Endothelial cell of umbilical vein (primary cell): ENCODE measurements around the gene CFAP20DC. TPM values are rescaled to one million over a fixed set of nuclear protein-coding genes. Genes with fewer than 3 reads are reported as not detected.

Experiments
- BruUV-seq: library from RNA; stranded (reverse); fragments of 400-500 nt; replicated peaks from 2 replicates; lab custom pipeline; 2021; lab: Mats Ljungman, UMichigan
- CTCF ChIA-PET: fragments of 300-600, 350-600 bp; sonication (Branson Sonifier 250); formaldehyde crosslinking; loops from one replicate; lab custom pipeline; 2021; ENCODE audit warnings: antibody characterized with exemption, inconsistent platforms; lab: Charles Lee
- POLR2A ChIA-PET: fragments of 300-600, 350-600 bp; sonication (Branson Sonifier 250); formaldehyde crosslinking; loops from one replicate; lab custom pipeline; 2021; ENCODE audit warnings: antibody characterized with exemption, inconsistent platforms; lab: Charles Lee
- DNase-seq: peaks from one replicate; pipeline ENCODE4 v3.0.0-alpha.2; 2011; ENCODE audit warnings: low read depth, low spot score
- FAIRE-seq: peaks from 2 replicates; lab custom pipeline; 2011; peaks lifted over from hg19 to GRCh38; lab: Jason Lieb, UNC
- H2AFZ ChIP-seq: 2 replicates; pipeline ENCODE4 v1.6.0; 2012; ENCODE audit warnings: low read depth, low read length, control low read depth, inconsistent platforms
- H3K27ac ChIP-seq: 2 replicates; pipeline ENCODE4 v1.5.1; 2011; ENCODE audit warnings: low read depth, mild to moderate bottlenecking, control low read depth, low read length, moderate library complexity; ENCODE audit not compliant: insufficient read depth
- H3K27me3 ChIP-seq, 2 experiments: 2 replicates each; pipeline versions ENCODE4 v1.6.0 to v1.6.1; 2011; ENCODE audit warnings: low read length in 2 of 2, mixed read lengths in 1 of 2; ENCODE audit not compliant: control insufficient read depth in 2 of 2, insufficient read depth in 2 of 2
- H3K36me3 ChIP-seq, 2 experiments: 2 replicates in 1 of 2; 3 replicates in 1 of 2; pipeline ENCODE4 v1.5.1; 2011; ENCODE audit warnings: low read length in 2 of 2, mild to moderate bottlenecking in 1 of 2, moderate library complexity in 1 of 2; ENCODE audit not compliant: control insufficient read depth in 2 of 2, insufficient read depth in 2 of 2; ENCODE audit errors: extremely low read depth in 1 of 2
- H3K4me1 ChIP-seq: 3 replicates; pipeline ENCODE4 v1.5.1; 2011; ENCODE audit warnings: mild to moderate bottlenecking, low read length; ENCODE audit not compliant: control insufficient read depth, insufficient read depth; ENCODE audit errors: extremely low read depth
- H3K4me2 ChIP-seq: 2 replicates; pipeline ENCODE4 v1.6.1; 2011; ENCODE audit warnings: low read length, control low read depth, mixed read lengths; ENCODE audit not compliant: insufficient read depth
- H3K4me3 ChIP-seq, 3 experiments: fragments of 200-600 bp in 1 of 3; sonication (generic), shearing (Covaris generic) in 1 of 3; replicated peaks in 1 of 3; 2 replicates each; pipeline ENCODE4 v1.5.1; 2011 to 2016; ENCODE audit warnings: control low read depth in 3 of 3, low read length in 3 of 3, mild to moderate bottlenecking in 2 of 3, inconsistent platforms in 1 of 3, low read depth in 1 of 3, moderate library complexity in 1 of 3; ENCODE audit not compliant: insufficient read depth in 1 of 3
- H3K79me2 ChIP-seq: 2 replicates; pipeline ENCODE4 v1.6.0; 2012; ENCODE audit warnings: low read length, inconsistent platforms; ENCODE audit not compliant: control insufficient read depth, insufficient read depth
- H3K9ac ChIP-seq: replicated peaks from 2 replicates; pipeline ENCODE3; 2011; ENCODE audit warnings: low read length, control low read depth; ENCODE audit not compliant: insufficient read depth; ENCODE audit errors: extremely low read depth
- H3K9me1 ChIP-seq: replicated peaks from 3 replicates; pipeline ENCODE4 v1.6.0; 2011; ENCODE audit warnings: mild to moderate bottlenecking, low read length; ENCODE audit not compliant: control insufficient read depth, insufficient read depth; ENCODE audit errors: extremely low read depth
- H3K9me3 ChIP-seq: replicated peaks from 2 replicates; pipeline ENCODE4 v1.5.1; 2012; ENCODE audit warnings: low read length, inconsistent platforms; ENCODE audit not compliant: control insufficient read depth, insufficient read depth
- H4K20me1 ChIP-seq: replicated peaks from 2 replicates; pipeline ENCODE3; 2011; ENCODE audit warnings: mild to moderate bottlenecking, low read length; ENCODE audit not compliant: control insufficient read depth, insufficient read depth; ENCODE audit errors: extremely low read depth
- CTCF ChIP-seq, 2 donors: IDR thresholded peaks; 1 replicate in 1 of 2; 2 replicates in 1 of 2; pipeline ENCODE4 v1.5.1; 2011; ENCODE audit warnings: low read length in 2 of 2, mild to moderate bottlenecking in 2 of 2, moderate library complexity in 2 of 2, control low read depth in 1 of 2, inconsistent platforms in 1 of 2, low read depth in 1 of 2; ENCODE audit not compliant: insufficient read depth in 1 of 2; ENCODE audit errors: extremely low read depth in 1 of 2
- EZH2 ChIP-seq: IDR thresholded peaks from 2 replicates; pipeline ENCODE4 v1.6.1; 2012; ENCODE audit warnings: borderline replicate concordance, low read depth, mild to moderate bottlenecking, moderate library complexity, low read length, inconsistent platforms; ENCODE audit not compliant: severe bottlenecking
- FOS ChIP-seq: IDR thresholded peaks from 2 replicates; pipeline ENCODE4 v1.6.1; 2011; ENCODE audit warnings: mild to moderate bottlenecking, low read length, moderate library complexity, borderline replicate concordance; ENCODE audit not compliant: insufficient read depth
- GATA2 ChIP-seq: IDR thresholded peaks from 2 replicates; pipeline ENCODE4 v1.7.0; 2011; ENCODE audit warnings: low read depth, mild to moderate bottlenecking, moderate library complexity, mixed read lengths, low read length; ENCODE audit not compliant: insufficient read length, insufficient read depth
- JUN ChIP-seq: IDR thresholded peaks from 2 replicates; pipeline ENCODE4 v1.6.1; 2011; ENCODE audit warnings: borderline replicate concordance, low read depth; ENCODE audit not compliant: insufficient read length, insufficient read depth
- MAX ChIP-seq: IDR thresholded peaks from 2 replicates; pipeline ENCODE4 v1.6.1; 2011; ENCODE audit not compliant: insufficient read depth, insufficient read length
- MYC ChIP-seq: IDR thresholded peaks from one replicate; pipeline ENCODE4 v1.6.1; 2011; ENCODE audit warnings: mild to moderate bottlenecking, low read depth, low read length
- POLR2A ChIP-seq: IDR thresholded peaks from 2 replicates; pipeline ENCODE4 v1.6.1; 2012; ENCODE audit warnings: low read depth, mild to moderate bottlenecking, control low read depth, low read length
- POLR2AphosphoS5 ChIP-seq: IDR thresholded peaks from 2 replicates; pipeline ENCODE4 v1.6.1; 2012; ENCODE audit warnings: low read depth, mild to moderate bottlenecking, control low read depth, low read length, moderate library complexity; ENCODE audit not compliant: insufficient read depth
- dilution Hi-C: fragments of 300-500 bp; cut with MboI; formaldehyde crosslinking; loops from one replicate; pipeline ENCODE4 v1.15.0; 2019; ENCODE audit warnings: low sequenced_read_pairs; ENCODE audit not compliant: extremely low pct_ligation_motif_present
- intact Hi-C: fragments of 100-400 bp; cut with micrococcal nuclease; formaldehyde crosslinking; loops from one replicate; pipeline ENCODE4 v1.10.0; 2022
- polyA plus RNA-seq, 4 experiments: library from polyadenylated mRNA; depleted of rRNA in 3 of 4; stranded (reverse) in 3 of 4; unstranded in 1 of 4; fragments of >200 nt; gene quantifications; 2 replicates each; pipeline versions ENCODE4 v1.2.1 to v1.2.3, GENCODE V29; 2011 to 2012; ENCODE audit warnings: missing spikeins in 1 of 4
- total RNA-seq: library from RNA; stranded (reverse); gene quantifications from 2 replicates; pipeline ENCODE4 v1.2.3, GENCODE V29; 2021

The CFAP20DC gene
- total and polyA plus RNA-seq, 2 donors (not counting 3 experiments of a cell fraction or from before 2014, with no cell fraction given): 0.92 to 2.1 TPM

GRCh38 chr3:58749948-58750347 is 299.9 kb downstream of the CFAP20DC start:
- no peaks in the 10 kb centered on the region for H3K27me3 ChIP-seq
- DNase-seq: no peak
- H3K79me2 ChIP-seq: no peaks in the 10 kb centered on the region
- POLR2A ChIA-PET: no interaction called here
- no peaks in the 10 kb centered on the region for H3K4me1 ChIP-seq
- H3K4me2 ChIP-seq: no peak overlapping the region
- no peak for TF ChIP-seq JUN
- no peak for TF ChIP-seq GATA2
- no peak for TF ChIP-seq EZH2
- no peak for TF ChIP-seq CTCF (IDR thresholded peaks at IDR 0.05; ENCODE audit: extremely low read depth in 1 of 2, insufficient read depth in 1 of 2, low read depth in 1 of 2, low read length in 2 of 2)
- TF ChIP-seq MAX: no peak
- TF ChIP-seq POLR2A: no peak
- TF ChIP-seq POLR2AphosphoS5: no peak
- no peak for TF ChIP-seq MYC
- no peak for TF ChIP-seq FOS
- H4K20me1 ChIP-seq: no peaks in the 10 kb centered on the region
- BruUV-seq: no TSS peak
- H3K9me3 ChIP-seq: no peaks in the 10 kb centered on the region
- H3K9ac ChIP-seq: no peak overlapping the region
- intact Hi-C loops (no loop called here), dilution Hi-C loops (no loop called here)
- no peak overlapping the region for H3K4me3 ChIP-seq
- CTCF ChIA-PET: no interaction called here
- H3K9me1 ChIP-seq: no peaks in the 10 kb centered on the region
- no peak overlapping the region for H3K27ac ChIP-seq
- H3K36me3 ChIP-seq: no peaks in the 10 kb centered on the region
- FAIRE-seq: no peak
- H2AFZ ChIP-seq: no peak overlapping the region
